ENCODE data around the gene ATP6V0B.

ATP6V0B gene

DNA sequence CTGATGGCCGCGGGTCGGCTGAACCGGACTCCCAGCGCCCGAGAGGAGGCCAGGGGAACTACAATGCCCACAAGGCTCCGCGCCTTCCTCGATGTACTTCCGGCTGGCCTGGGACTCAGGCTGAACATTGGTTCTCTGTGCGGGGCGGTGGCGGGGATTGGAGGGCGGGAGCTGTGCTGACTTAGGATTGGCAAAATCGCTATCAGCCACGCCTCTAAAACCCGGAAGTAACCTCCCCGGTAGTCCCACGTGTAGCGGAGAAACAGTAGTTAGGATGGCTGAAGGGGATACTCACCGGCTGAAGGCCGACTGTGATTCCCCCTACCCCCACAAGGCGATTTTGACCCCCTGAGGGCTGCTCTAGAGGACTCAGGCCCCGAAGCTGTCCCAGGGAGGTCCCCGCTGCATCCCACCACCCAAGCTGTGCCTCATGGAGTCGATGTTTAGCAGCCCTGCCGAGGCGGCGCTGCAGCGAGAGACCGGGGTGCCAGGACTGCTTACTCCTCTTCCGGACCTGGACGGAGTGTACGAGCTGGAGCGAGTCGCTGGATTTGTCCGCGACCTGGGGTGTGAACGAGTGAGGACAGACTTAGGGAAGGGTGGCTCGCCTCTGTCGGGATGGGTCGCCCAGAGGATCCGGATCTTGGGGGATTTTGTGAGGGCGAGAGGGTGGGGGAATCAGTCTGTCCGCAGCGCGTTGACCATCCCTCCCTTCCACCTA is 4.9 kb upstream of the ATP6V0B start, which contains the start of gene DPH2:
TSS of gene DPH2 (plus strand) at position 265 of the 721 bp plus-strand sequence. CDS start at position 431, 166 bp downstream.
- peak; percentile 99 for DNase-seq

- no peak for DNase-seq
These were observed 4.3 kb upstream of the ATP6V0B start for GRCh38 chr1:43970502-43970901.

- no peak for DNase-seq
These were observed 3.8 kb upstream of the ATP6V0B start for GRCh38 chr1:43970911-43971310.

- DNase-seq: no peak
These were observed 3.3 kb upstream of the ATP6V0B start for GRCh38 chr1:43971336-43971980.

GRCh38 chr1:43973981-43974442 is 748 bp upstream of the ATP6V0B start:
- peak; percentile 66 for DNase-seq

- DNase-seq: no peak
These were observed 645 bp downstream of the ATP6V0B start for GRCh38 chr1:43975249-43975961.

DNA sequence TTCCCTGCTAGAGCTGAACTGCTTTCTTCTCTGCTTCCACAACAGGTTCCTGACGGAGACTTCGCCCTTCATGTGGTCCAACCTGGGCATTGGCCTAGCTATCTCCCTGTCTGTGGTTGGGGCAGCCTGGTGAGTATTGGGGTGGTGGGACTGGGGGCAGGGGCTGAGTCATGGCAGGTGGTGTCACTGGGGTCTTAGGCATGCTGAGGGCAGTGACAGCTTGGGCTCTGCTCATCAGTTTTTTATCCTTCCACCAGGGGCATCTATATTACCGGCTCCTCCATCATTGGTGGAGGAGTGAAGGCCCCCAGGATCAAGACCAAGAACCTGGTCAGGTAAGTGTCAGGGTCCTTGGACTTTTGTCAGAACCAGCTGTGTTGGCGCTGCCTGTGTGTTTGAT is 1.3 kb downstream of the ATP6V0B start:
- no peak for DNase-seq

GRCh38 chr1:43976890-43977289 is 2.1 kb downstream of the ATP6V0B start:
- DNase-seq: no peak

DNA sequence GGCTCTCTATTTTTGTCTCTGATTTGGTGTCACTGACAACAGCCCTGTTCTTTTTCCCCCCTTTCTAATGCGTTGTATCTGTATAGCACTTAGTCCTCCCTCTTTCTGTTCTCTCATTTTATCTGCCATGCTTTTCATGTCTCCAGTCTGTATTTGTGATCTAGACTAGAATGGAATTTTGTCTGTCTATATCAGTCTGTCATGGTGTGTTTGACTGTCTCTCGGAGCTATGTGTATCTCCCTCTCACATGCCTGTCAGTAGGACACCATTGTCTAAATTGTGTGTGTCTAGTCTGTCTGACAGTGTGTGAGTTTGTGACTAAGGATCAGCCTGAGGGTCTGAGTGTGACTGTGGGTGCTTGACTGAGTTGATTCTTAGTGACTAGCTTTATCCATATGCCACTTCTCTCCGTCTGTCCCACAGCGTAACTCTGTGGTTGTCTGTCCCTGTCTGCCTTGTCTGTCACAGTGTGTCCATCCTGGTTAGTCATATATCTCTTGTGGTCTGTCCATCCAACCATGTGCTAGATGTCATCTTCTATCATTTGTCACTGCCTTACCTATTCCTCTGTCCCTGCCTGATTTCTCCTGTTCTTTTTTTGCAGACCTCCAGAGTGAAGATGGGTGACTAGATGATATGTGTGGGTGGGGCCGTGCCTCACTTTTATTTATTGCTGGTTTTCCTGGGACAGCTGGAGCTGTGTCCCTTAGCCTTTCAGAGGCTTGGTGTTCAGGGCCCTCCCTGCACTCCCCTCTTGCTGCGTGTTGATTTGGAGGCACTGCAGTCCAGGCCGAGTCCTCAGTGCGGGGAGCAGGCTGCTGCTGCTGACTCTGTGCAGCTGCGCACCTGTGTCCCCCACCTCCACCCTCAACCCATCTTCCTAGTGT is 2.9 kb downstream of the ATP6V0B start:
- no peak for DNase-seq

DNA sequence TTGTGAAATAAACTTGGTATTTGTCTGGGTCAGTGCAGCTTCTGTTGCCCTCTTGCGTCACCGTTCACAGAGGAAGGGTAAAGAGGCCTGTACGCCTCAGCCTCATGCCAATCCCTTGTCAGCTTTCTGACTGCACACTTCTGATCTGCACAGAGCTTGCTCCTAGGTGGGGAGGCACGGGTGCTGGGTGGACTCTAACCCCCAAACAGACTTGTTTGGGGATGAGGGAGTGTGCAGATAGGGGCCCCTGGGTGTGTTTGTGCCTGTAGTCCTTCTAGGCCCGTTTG is 3.4 kb downstream of the ATP6V0B start:
- DNase-seq: no peak

DNA sequence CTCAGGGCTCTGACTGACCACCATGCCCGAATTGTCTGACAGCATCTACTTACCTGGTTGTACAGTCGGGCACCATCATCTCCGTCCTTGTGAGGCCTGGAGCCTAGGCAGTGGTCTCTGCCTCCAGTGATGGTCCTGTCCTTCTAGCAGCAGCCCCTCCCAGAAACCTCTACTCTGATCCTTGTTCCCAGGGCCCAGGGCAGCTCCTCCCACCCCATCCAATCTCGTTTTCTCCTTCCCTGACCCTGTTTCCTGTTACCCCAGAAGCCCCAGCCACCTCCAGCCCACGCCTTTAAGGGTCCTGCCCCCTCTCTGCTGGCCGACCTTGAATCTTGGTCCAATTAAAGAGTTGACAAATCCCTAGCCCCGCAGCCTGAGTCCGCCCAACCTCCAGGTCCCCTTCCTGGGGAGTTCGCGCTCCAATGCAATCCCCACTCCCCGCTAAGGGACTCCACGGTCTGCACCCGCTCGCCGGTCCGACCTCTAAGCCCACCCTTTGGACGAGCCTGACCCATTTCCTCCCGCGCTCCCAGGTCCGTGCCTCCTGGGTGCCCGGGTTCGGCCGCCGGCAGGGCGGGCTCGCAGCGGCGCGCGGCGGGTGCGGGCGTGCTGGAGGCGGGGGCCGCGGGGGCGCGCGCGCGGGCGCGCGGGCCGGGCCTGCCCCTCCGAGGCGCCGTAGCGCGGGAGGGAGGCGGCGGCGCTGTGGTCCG is 3.9 kb downstream of the ATP6V0B start, which contains the start of gene B4GALT2:
TSS of gene B4GALT2 (plus strand) at position 660 of the 710 bp plus-strand sequence. CDS start 1,951 bp downstream, outside the sequence.
- peak; percentile 25 for DNase-seq

DNA sequence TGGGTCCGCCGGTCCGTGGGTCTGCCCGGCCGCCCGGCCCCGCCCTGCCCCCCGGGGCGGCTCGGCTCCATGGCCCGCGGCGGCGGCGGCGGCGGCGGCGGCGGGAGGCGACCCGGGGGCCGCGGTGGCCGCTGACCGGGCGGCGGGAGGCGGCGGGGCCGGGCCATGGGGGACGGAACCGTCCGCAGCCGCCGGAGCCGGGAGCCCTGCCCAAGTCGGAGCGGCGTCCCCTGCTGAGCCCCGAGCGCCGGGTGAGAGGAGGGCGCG is 4.4 kb downstream of the ATP6V0B start:
- DNase-seq: no peak

DNA sequence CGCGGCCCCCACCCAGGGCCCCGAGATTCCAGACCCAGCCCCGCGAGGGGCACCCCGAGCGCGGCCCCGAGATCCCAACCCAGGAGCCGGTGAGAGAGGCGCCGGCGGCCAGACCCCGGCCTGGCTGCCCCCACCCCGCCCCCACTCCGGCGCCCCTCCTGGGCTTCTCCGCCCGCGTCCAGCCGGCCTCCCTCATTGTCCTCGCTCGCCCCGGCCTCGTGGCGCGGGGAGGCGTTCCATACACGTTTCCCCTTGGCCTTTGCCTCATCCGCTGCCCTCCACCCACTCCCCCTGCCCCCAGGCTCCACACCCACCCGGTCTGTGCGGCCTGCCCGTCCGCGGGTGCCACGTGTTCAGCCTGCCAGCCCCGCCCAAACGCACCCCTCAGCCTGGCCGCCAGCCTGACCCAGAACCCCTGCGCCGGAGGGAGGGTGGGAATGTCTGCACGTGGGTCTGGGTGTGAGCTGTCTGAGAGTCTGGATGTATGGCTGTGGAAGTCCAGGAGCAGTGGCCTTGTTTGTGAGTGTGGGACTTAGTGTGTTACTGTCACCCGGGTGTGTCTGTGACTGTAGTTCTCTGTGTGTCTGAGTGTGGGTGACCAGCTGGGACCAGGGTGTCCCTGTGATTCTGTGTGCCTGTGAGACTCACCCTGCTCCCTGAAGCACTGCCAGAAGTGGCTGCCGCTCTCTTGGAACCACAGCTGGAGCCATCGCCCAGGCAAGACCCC is 4.9 kb downstream of the ATP6V0B start:
- DNase-seq: peak; percentile 31

DNA sequence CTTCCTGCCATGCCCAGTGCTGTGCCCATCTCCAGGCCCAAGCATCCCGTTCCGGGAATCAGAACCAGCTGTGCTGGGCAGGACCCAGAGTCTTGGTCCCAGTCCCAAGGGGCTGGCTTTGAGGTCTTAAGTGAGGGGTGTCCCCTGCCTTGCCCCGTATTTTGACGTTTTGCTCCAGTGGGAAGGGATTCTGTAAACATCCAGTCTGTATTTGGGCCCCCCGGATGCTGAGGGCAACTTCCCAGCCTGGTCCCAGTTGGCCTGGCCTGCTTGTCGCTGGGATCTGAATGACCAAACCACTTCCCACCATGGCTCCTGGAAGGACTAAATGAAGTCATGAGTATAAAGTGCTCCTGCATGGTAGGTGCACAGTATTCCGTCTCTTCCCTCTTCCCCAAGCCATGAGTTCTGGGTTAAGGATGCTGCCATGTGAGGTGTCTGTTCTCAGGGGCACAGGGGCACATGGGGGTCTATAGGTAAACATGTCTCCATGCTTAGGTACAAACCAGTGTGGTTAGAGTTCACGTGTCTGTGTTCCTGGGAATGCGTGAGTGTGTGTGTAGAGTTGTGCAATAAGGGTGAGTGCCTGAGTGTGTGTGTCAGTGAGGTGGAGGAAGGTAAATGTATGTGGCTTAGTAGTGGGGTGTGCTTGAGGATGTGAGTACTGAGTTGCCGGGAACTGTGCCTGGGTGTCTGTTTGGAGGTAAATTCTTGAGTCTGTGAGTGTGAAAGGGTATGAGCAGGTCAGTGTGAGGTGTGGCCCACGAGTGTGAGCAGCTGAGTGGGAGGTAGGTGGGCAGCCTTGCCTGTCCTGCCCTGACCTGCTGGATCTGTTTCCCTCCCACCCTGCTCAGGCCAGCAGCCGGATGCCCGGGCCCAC is 5.7 kb downstream of the ATP6V0B start:
- DNase-seq: no peak

GRCh38 chr1:43981135-43981491 is 6.4 kb downstream of the ATP6V0B start:
- DNase-seq: no peak

- DNase-seq: no peak
These were observed 6.9 kb downstream of the ATP6V0B start for GRCh38 chr1:43981636-43982035.

DNA sequence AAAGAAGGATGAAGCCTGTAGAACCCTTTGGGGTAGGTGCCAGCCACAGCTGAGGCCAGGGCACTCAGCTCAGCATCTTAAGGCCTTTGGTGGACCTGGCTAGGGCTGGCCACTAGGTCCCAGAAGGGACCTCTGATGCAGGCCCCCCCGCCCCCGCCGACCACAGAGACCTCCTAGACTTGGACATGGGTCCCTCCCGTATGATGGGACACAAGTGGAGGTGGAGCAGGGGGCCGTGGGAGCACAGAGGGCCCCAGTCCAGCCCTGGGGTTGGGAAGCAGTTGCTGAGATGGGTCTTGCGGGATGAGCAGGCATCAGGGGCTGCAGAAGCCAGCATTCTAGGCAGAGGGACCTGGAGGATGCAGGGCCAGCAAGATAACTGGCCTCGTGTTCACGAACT is 7.5 kb downstream of the ATP6V0B start:
- no peak for DNase-seq

DNA sequence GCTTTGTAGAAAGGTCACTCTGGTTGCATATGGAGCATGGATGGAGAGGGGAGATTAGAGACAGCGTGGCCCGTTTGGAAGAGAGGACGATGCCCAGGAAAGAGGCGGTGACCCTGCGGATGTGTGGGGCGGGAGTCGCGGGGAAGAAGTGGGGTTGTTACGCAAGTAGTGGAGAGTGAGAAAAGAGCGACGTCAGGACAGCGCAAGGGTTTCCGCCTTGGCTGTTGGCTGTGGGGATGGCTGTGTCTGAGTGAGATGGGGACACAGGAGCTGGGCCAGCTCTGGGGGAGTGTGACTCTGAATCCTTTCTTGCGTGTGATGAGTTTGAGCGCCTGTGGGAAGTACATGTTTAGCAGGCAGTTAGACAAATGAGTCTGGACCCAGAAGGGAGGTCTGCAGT is 8.0 kb downstream of the ATP6V0B start:
- DNase-seq: no peak

DNA sequence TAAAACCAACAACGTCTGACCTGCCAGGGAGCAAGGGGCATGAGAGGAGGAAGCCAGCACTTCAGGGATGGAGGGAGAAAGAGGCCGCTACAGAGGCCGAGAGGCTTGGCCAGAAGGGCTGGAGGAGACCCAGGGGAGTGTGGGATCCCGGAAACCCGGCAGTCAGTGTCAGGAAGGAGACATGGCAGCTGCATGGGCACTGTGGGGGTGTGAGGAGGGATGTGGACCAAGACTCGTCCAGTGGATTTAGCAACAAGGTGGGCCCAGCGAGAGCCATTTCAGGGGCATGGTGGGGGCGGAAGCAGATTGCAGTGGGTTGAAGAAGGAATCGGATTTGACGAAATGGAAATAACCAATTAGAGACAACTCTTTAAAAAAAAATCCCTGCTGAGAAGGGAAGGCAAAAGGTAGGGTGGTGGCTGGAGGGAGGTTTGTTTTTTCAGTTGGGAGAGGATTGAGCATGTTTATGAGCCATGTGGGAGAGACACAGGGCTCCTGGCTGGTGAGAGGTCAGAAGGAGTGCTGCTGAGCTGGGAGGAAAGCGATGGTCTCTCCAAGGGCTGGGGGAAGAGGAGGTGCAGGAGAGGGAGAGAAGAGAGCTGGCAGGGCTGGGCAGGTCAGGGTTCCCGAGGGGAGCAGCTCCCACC is 8.6 kb downstream of the ATP6V0B start:
- no peak for DNase-seq

DNA sequence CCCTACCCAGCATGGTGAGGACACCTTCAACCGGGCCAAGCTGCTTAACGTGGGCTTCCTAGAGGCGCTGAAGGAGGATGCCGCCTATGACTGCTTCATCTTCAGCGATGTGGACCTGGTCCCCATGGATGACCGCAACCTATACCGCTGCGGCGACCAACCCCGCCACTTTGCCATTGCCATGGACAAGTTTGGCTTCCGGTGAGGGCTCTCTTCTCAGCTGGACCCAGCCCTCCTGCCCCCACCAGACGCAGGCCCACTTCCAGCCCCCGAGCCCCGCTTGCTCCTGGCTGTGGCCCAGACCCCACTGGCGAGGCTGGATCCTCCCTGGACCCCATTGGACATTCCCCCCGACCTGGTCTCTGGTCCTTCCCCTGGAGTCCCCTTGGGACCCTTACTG is 10.1 kb downstream of the ATP6V0B start:
- DNase-seq: no peak

All from NCI-H1092 (cell line).